HG03378 (cell line): ENCODE results near the gene CST7.
"Not testable (repeated sequence)": the region's sequence is repeated elsewhere in the genome, so short reads cannot be mapped to it uniquely, and the experiment has no call there.

Source experiments
- ATAC-seq: cut with Tn5 transposase; IDR thresholded peaks from one replicate; pipeline ENCODE4 v1.9.1; 2021; ENCODE audit warnings: mild to moderate bottlenecking, moderate library complexity; ENCODE audit not compliant: unreplicated experiment

The CST7 gene

GRCh38 chr20:24998631-24999445 is 49.8 kb downstream of the CST7 start:
- ATAC-seq, result no peak

GRCh38 chr20:24999568-24999967 is 50.5 kb downstream of the CST7 start:
- no peak for ATAC-seq

GRCh38 chr20:25000268-25000801 is 51.3 kb downstream of the CST7 start:
- no peak for ATAC-seq

GRCh38 chr20:25001323-25001722 is 52.3 kb downstream of the CST7 start:
- not testable (repeated sequence) for ATAC-seq

GRCh38 chr20:25003002-25003401 is 53.9 kb downstream of the CST7 start:
- no peak for ATAC-seq

GRCh38 chr20:25005220-25005619 is 56.2 kb downstream of the CST7 start:
- ATAC-seq, result no peak

- ATAC-seq, result no peak
Observed at GRCh38 chr20:25005661-25006060, 56.6 kb downstream of the CST7 start.

GRCh38 chr20:25006431-25007167 is 57.5 kb downstream of the CST7 start:
- ATAC-seq, result no peak

GRCh38 chr20:25007491-25008305 is 58.6 kb downstream of the CST7 start:
- ATAC-seq, result no peak

- ATAC-seq, result no peak
Observed at GRCh38 chr20:25008388-25009217, 59.5 kb downstream of the CST7 start.
